ENCODE data around the gene LZTS2.

Gene LZTS2

DNA sequence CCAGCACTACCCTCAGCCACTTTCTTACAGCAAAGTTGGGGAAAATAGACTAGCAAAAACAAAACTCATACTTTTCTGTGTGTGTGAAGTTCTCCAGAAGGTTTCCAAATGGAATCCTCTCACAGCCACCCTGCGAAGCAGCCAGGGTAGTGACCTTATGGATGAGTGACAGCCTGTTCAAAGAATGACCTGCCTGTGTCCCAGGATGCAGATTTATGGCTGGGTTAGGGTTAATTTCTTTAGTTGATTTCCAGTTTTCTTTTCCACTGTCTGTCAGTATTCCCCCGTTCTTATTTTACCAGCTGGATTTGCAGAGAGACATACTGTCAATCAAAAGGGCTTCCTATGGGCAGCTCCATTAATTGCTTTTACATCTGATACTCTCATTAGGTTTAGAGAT is 32.7 kb upstream of the LZTS2 start:
- ChIA-PET POLR2A (interaction anchor here (0.6 to 1.7 kb wide), 2 partner anchors 10 to 37 kb away, joined by 3 to 5 read pairs; no protein-coding TSS in a partner anchor), CTCF (interaction anchor here (0.5 to 2.1 kb wide), 9 partner anchors 9 to 75 kb away, joined by 3 to 6 read pairs (median 4); no protein-coding TSS in a partner anchor)
- TF ChIP-seq ZNF311 (tag by site-specific recombination; IDR thresholded peaks at IDR 0.05; ENCODE audit: borderline replicate concordance) (no peak), IKZF3 (tag by site-specific recombination; IDR thresholded peaks at IDR 0.05) (no peak), ZNF558 (tag by site-specific recombination; IDR thresholded peaks at IDR 0.05) (no peak), ZNF423 (tag by site-specific recombination; IDR thresholded peaks at IDR 0.05) (no peak), ZNF239 (tag by site-specific recombination; IDR thresholded peaks at IDR 0.05) (no peak), ZNF701 (tag by site-specific recombination; IDR thresholded peaks at IDR 0.05) (no peak), ZNF48 (tag by site-specific recombination; IDR thresholded peaks at IDR 0.05) (no peak), ZNF19 (tag by site-specific recombination; IDR thresholded peaks at IDR 0.05; ENCODE audit: low read depth) (no peak)
- TF ChIP-seq, protein P1, sequence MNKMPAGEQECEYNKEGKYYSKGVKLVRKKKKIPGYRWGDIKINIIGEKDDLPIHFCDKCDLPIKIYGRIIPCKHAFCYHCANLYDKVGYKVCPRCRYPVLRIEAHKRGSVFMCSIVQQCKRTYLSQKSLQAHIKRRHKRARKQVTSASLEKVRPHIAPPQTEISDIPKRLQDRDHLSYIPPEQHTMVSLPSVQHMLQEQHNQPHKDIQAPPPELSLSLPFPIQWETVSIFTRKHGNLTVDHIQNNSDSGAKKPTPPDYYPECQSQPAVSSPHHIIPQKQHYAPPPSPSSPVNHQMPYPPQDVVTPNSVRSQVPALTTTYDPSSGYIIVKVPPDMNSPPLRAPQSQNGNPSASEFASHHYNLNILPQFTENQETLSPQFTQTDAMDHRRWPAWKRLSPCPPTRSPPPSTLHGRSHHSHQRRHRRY (tag by site-specific recombination; IDR thresholded peaks at IDR 0.05): no peak
- TF ChIP-seq, protein P2, sequence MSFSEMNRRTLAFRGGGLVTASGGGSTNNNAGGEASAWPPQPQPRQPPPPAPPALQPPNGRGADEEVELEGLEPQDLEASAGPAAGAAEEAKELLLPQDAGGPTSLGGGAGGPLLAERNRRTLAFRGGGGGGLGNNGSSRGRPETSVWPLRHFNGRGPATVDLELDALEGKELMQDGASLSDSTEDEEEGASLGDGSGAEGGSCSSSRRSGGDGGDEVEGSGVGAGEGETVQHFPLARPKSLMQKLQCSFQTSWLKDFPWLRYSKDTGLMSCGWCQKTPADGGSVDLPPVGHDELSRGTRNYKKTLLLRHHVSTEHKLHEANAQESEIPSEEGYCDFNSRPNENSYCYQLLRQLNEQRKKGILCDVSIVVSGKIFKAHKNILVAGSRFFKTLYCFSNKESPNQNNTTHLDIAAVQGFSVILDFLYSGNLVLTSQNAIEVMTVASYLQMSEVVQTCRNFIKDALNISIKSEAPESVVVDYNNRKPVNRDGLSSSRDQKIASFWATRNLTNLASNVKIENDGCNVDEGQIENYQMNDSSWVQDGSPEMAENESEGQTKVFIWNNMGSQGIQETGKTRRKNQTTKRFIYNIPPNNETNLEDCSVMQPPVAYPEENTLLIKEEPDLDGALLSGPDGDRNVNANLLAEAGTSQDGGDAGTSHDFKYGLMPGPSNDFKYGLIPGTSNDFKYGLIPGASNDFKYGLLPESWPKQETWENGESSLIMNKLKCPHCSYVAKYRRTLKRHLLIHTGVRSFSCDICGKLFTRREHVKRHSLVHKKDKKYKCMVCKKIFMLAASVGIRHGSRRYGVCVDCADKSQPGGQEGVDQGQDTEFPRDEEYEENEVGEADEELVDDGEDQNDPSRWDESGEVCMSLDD (tag by site-specific recombination; IDR thresholded peaks at IDR 0.05): no peak
- TF ChIP-seq, protein P3, sequence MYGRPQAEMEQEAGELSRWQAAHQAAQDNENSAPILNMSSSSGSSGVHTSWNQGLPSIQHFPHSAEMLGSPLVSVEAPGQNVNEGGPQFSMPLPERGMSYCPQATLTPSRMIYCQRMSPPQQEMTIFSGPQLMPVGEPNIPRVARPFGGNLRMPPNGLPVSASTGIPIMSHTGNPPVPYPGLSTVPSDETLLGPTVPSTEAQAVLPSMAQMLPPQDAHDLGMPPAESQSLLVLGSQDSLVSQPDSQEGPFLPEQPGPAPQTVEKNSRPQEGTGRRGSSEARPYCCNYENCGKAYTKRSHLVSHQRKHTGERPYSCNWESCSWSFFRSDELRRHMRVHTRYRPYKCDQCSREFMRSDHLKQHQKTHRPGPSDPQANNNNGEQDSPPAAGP (tag by site-specific recombination; IDR thresholded peaks at IDR 0.05): no peak

DNA sequence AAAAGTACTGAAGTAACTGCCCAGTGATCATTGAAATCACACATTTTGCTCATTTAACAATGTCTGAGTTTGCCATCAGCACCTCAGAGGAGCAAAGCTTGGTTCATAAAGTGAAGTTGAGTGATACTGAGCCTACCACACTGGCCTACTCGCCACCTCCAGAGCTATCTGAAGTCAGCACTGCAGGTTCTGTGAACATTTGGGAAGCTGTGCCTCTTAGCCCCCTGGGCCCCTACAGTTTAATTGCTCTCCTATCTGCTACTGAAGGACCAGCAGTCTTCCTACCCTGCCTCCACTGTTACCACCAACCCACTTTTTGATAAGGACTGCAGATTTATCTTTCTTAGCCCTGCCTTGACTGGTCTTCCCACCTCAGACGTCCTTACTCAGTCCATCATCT is 32.3 kb upstream of the LZTS2 start:
- H3K36me3 ChIP-seq (ENCODE audit: control insufficient read depth in 2 of 2, insufficient read depth in 1 of 2, low read length in 2 of 2): peaks cover 16 to 29% of the 10 kb centered on the region in 2 experiments
- CTCF ChIA-PET: interaction anchor here (0.6 to 2.1 kb wide), 12 partner anchors 9 to 890 kb away, joined by 3 to 6 read pairs (median 4); no protein-coding TSS in a partner anchor
- POLR2A ChIA-PET: interaction anchor here (0.6 to 1.7 kb wide), 2 partner anchors 10 to 37 kb away, joined by 3 to 5 read pairs; no protein-coding TSS in a partner anchor
- H3K27ac ChIP-seq (ENCODE audit: extremely low read depth, low read depth, low read length): no peak overlapping the region
- H3K4me3 ChIP-seq (ENCODE audit: low read depth, low read length): no peak overlapping the region
- H3K4me1 ChIP-seq (ENCODE audit: control insufficient read depth, insufficient read depth, low read length): 0 out of 2 replicates have a peak, but pooled peaks cover 2% of the 10 kb centered on the region
- H3K9me3 ChIP-seq (ENCODE audit: control insufficient read depth, insufficient read depth, low read depth, low read length): no peaks in the 10 kb centered on the region
- TF ChIP-seq ZNF529 (tag by site-specific recombination; IDR thresholded peaks at IDR 0.05; ENCODE audit: insufficient replicate concordance) (no peak), ZBTB17 (tag by site-specific recombination; IDR thresholded peaks at IDR 0.05) (peak; percentile 74), SALL2 (tag by site-specific recombination; IDR thresholded peaks at IDR 0.05; ENCODE audit: borderline replicate concordance) (no peak), ZNF549 (tag by site-specific recombination; IDR thresholded peaks at IDR 0.05) (no peak), ZNF266 (tag by site-specific recombination; IDR thresholded peaks at IDR 0.05; ENCODE audit: low read depth) (no peak), EGR2 (tag by site-specific recombination; IDR thresholded peaks at IDR 0.05; ENCODE audit: low read depth) (peak; percentile 65; the same call in 1 of the 2 replicates), REPIN1 (tag by site-specific recombination; IDR thresholded peaks at IDR 0.05; ENCODE audit: low read depth) (no peak), ZIC2 (tag by site-specific recombination; IDR thresholded peaks at IDR 0.05) (peak; percentile 58), ZFHX2 (tag by site-specific recombination; conservative IDR thresholded peaks at IDR 0.05) (peak; percentile 33; the same call in 1 of the 2 replicates)
- TF ChIP-seq, protein P4, sequence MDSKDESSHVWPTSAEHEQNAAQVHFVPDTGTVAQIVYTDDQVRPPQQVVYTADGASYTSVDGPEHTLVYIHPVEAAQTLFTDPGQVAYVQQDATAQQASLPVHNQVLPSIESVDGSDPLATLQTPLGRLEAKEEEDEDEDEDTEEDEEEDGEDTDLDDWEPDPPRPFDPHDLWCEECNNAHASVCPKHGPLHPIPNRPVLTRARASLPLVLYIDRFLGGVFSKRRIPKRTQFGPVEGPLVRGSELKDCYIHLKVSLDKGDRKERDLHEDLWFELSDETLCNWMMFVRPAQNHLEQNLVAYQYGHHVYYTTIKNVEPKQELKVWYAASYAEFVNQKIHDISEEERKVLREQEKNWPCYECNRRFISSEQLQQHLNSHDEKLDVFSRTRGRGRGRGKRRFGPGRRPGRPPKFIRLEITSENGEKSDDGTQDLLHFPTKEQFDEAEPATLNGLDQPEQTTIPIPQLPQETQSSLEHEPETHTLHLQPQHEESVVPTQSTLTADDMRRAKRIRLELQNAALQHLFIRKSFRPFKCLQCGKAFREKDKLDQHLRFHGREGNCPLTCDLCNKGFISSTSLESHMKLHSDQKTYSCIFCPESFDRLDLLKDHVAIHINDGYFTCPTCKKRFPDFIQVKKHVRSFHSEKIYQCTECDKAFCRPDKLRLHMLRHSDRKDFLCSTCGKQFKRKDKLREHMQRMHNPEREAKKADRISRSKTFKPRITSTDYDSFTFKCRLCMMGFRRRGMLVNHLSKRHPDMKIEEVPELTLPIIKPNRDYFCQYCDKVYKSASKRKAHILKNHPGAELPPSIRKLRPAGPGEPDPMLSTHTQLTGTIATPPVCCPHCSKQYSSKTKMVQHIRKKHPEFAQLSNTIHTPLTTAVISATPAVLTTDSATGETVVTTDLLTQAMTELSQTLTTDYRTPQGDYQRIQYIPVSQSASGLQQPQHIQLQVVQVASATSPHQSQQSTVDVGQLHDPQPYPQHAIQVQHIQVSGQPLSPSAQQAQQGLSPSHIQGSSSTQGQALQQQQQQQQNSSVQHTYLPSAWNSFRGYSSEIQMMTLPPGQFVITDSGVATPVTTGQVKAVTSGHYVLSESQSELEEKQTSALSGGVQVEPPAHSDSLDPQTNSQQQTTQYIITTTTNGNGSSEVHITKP (tag by site-specific recombination; IDR thresholded peaks at IDR 0.05): no peak
- TF ChIP-seq, protein P5, sequence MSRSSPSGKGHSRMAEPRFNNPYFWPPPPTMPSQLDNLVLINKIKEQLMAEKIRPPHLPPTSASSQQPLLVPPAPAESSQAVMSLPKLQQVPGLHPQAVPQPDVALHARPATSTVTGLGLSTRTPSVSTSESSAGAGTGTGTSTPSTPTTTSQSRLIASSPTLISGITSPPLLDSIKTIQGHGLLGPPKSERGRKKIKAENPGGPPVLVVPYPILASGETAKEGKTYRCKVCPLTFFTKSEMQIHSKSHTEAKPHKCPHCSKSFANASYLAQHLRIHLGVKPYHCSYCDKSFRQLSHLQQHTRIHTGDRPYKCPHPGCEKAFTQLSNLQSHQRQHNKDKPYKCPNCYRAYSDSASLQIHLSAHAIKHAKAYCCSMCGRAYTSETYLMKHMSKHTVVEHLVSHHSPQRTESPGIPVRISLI (tag by site-specific recombination; IDR thresholded peaks at IDR 0.05): no peak
- TF ChIP-seq, protein P6, sequence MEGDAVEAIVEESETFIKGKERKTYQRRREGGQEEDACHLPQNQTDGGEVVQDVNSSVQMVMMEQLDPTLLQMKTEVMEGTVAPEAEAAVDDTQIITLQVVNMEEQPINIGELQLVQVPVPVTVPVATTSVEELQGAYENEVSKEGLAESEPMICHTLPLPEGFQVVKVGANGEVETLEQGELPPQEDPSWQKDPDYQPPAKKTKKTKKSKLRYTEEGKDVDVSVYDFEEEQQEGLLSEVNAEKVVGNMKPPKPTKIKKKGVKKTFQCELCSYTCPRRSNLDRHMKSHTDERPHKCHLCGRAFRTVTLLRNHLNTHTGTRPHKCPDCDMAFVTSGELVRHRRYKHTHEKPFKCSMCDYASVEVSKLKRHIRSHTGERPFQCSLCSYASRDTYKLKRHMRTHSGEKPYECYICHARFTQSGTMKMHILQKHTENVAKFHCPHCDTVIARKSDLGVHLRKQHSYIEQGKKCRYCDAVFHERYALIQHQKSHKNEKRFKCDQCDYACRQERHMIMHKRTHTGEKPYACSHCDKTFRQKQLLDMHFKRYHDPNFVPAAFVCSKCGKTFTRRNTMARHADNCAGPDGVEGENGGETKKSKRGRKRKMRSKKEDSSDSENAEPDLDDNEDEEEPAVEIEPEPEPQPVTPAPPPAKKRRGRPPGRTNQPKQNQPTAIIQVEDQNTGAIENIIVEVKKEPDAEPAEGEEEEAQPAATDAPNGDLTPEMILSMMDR (tag by site-specific recombination; IDR thresholded peaks at IDR 0.05): no peak

More for the DNA sequence above, 32.7 kb upstream of the LZTS2 start:
- no peak overlapping the region for H3K4me3 ChIP-seq (ENCODE audit: low read depth, low read length)
- peaks cover 5% of the 10 kb centered on the region; the same call in 1 of the 2 replicates for H3K4me1 ChIP-seq (ENCODE audit: control insufficient read depth, insufficient read depth, low read length)
- H3K27ac ChIP-seq (ENCODE audit: extremely low read depth, low read depth, low read length): no peak overlapping the region
- H3K9me3 ChIP-seq (ENCODE audit: control insufficient read depth, insufficient read depth, low read depth, low read length): no peaks in the 10 kb centered on the region
- H3K36me3 ChIP-seq (ENCODE audit: control insufficient read depth in 2 of 2, insufficient read depth in 1 of 2, low read length in 2 of 2): peaks cover 20 to 33% of the 10 kb centered on the region in 2 experiments
